Neutrophil (primary cell): ENCODE measurements around the gene OR1F1.
A peak's percentile ranks its signal among the peaks of the same experiment; 100 is the strongest.

ENCODE experiments used
- H3K27ac ChIP-seq: fragments of 200-600 bp; sonication (generic); 2 replicates; pipeline ENCODE4 v1.5.1; 2016; ENCODE audit warnings: mild to moderate bottlenecking, moderate library complexity
- H3K27me3 ChIP-seq: fragments of 200-600 bp; sonication (generic); 2 replicates; pipeline ENCODE4 v1.6.0; 2016; ENCODE audit warnings: mild to moderate bottlenecking
- H3K36me3 ChIP-seq: fragments of 200-600 bp; sonication (generic); 2 replicates; pipeline ENCODE4 v1.5.1; 2017
- H3K4me1 ChIP-seq, 2 experiments: fragments of 200-600 bp in 1 of 2; sonication (generic) in 1 of 2; 1 replicate in 1 of 2; 2 replicates in 1 of 2; pipeline versions ENCODE4 v1.5.1 to v1.6.1; 2013 to 2016; ENCODE audit warnings: low read depth in 1 of 2, low read length in 1 of 2, mild to moderate bottlenecking in 1 of 2, moderate library complexity in 1 of 2; ENCODE audit not compliant: control insufficient read depth in 1 of 2, insufficient read depth in 1 of 2
- H3K4me3 ChIP-seq, 2 experiments: fragments of 200-600 bp in 1 of 2; sonication (generic) in 1 of 2; 1 replicate in 1 of 2; 2 replicates in 1 of 2; pipeline ENCODE4 v1.5.1; 2013 to 2016; ENCODE audit warnings: low read depth in 1 of 2, low read length in 1 of 2, mild to moderate bottlenecking in 1 of 2, moderate library complexity in 1 of 2
- H3K9me3 ChIP-seq: fragments of 200-600 bp; sonication (generic); 2 replicates; pipeline ENCODE4 v1.5.1; 2016
- CTCF ChIP-seq: fragments of 200-600 bp; sonication (generic); IDR thresholded peaks from 2 replicates; pipeline ENCODE4 v1.5.1; 2016; ENCODE audit warnings: antibody characterized with exemption

OR1F1 gene

GRCh38 chr16:3248596-3248995 lies 60.6 kb downstream of the OR1F1 start:
- H3K9me3 ChIP-seq = no peaks in the 10 kb centered on the region
- no peak overlapping the region for H3K4me3 ChIP-seq
- TF ChIP-seq CTCF = no peak
- H3K4me1 ChIP-seq = peaks cover 70 to 74% of the 10 kb centered on the region in 2 experiments
- H3K36me3 ChIP-seq = peaks cover 94% of the 10 kb centered on the region
- H3K27ac ChIP-seq = peak overlapping the region; percentile 53
- no peaks in the 10 kb centered on the region for H3K27me3 ChIP-seq

GRCh38 chr16:3249020-3249419 lies 61.0 kb downstream of the OR1F1 start:
- Histone ChIP-seq H3K27me3 (no peaks in the 10 kb centered on the region), H3K27ac (peak overlapping the region; percentile 53), H3K9me3 (no peaks in the 10 kb centered on the region), H3K4me1 (peaks cover 70 to 74% of the 10 kb centered on the region in 2 experiments), H3K4me3 (peak overlapping the region in 1 of 2 experiments; percentile 3), H3K36me3 (peaks cover 94% of the 10 kb centered on the region)
- TF ChIP-seq CTCF = no peak

- Histone ChIP-seq H3K9me3 (no peaks in the 10 kb centered on the region), H3K4me3 (peak overlapping the region in 1 of 2 experiments; percentile 3), H3K4me1 (peaks cover 70 to 74% of the 10 kb centered on the region in 2 experiments), H3K36me3 (peaks cover 94% of the 10 kb centered on the region), H3K27me3 (no peaks in the 10 kb centered on the region), H3K27ac (peak overlapping the region; percentile 53)
- no peak for TF ChIP-seq CTCF
These were observed 61.4 kb downstream of the OR1F1 start for GRCh38 chr16:3249451-3249850.

GRCh38 chr16:3252967-3253366 lies 65.0 kb downstream of the OR1F1 start:
- Histone ChIP-seq H3K4me1 (peaks cover 81 to 91% of the 10 kb centered on the region in 2 experiments), H3K27ac (peak overlapping the region; percentile 97), H3K36me3 (peaks cover 65% of the 10 kb centered on the region), H3K4me3 (peak overlapping the region; percentile 83 to 91), H3K27me3 (no peaks in the 10 kb centered on the region), H3K9me3 (no peaks in the 10 kb centered on the region)
- no peak for TF ChIP-seq CTCF

GRCh38 chr16:3254309-3254708 lies 66.3 kb downstream of the OR1F1 start:
- TF ChIP-seq CTCF = no peak
- H3K36me3 ChIP-seq = peaks cover 52% of the 10 kb centered on the region
- H3K4me3 ChIP-seq = peak overlapping the region; percentile 83 to 91
- peaks cover 88 to 100% of the 10 kb centered on the region in 2 experiments for H3K4me1 ChIP-seq
- H3K9me3 ChIP-seq = no peaks in the 10 kb centered on the region
- peak overlapping the region; percentile 97 for H3K27ac ChIP-seq
- H3K27me3 ChIP-seq = no peaks in the 10 kb centered on the region
